Transverse colon (tissue), 4 donors: ENCODE measurements around the gene LENG1. TPM values are rescaled to one million over a fixed set of nuclear protein-coding genes. Genes with fewer than 3 reads are reported as not detected.

Source experiments
- DNase-seq: peaks from one replicate; pipeline ENCODE4 v3.0.0-alpha.2; 2019
- H3K27ac ChIP-seq, 4 donors: fragments of 200-600 bp; sonication (generic); 2 replicates each; pipeline ENCODE4 v1.5.1; 2016 to 2018; ENCODE audit warnings: inconsistent platforms in 4 of 4
- H3K27me3 ChIP-seq: fragments of 200-600 bp; sonication (generic); 2 replicates; pipeline ENCODE4 v1.5.1; 2017; ENCODE audit warnings: inconsistent platforms
- H3K36me3 ChIP-seq, 4 donors: fragments of 200-600 bp; sonication (generic); 2 replicates each; pipeline ENCODE4 v1.5.1; 2017 to 2019; ENCODE audit warnings: inconsistent platforms in 4 of 4
- H3K4me1 ChIP-seq, 4 donors: fragments of 200-600 bp; sonication (generic); 2 replicates each; pipeline ENCODE4 v1.5.1; 2017 to 2020; ENCODE audit warnings: inconsistent platforms in 4 of 4
- H3K4me3 ChIP-seq, 4 donors: fragments of 200-600 bp; sonication (generic); 1 replicate in 1 of 4; 2 replicates in 3 of 4; pipeline versions ENCODE4 v1.5.1 to v1.6.1; 2017 to 2019; ENCODE audit warnings: inconsistent platforms in 4 of 4
- H3K9me3 ChIP-seq, 2 donors: fragments of 200-600 bp; sonication (generic); 2 replicates each; pipeline ENCODE4 v1.5.1; 2017 to 2019; ENCODE audit warnings: inconsistent platforms in 2 of 2
- EP300 ChIP-seq: sonication (generic); formaldehyde crosslinking; IDR thresholded peaks from one replicate; pipeline ENCODE4 v1.6.1; 2017; ENCODE audit warnings: antibody characterized with exemption, low read depth
- POLR2A ChIP-seq: fragments of 450-650 bp; IDR thresholded peaks from one replicate; pipeline ENCODE4 v1.6.1; 2016; ENCODE audit warnings: antibody characterized with exemption, mild to moderate bottlenecking, moderate library complexity
- POLR2AphosphoS5 ChIP-seq, 3 donors: sonication (generic); formaldehyde crosslinking; IDR thresholded peaks; one replicate each; pipeline ENCODE4 v1.6.1; 2016; ENCODE audit warnings: antibody characterized with exemption in 3 of 3
- WGBS, 2 donors: methylation state at CpG; one replicate each; pipeline ENCODE4 v1.1.5; 2018; ENCODE audit warnings: low coverage in 1 of 2; 5-methylcytosine and 5-hydroxymethylcytosine counted together
- in situ Hi-C, 4 donors: fragments of 200-750 bp; cut with MboI; loops; one replicate each; pipeline versions ENCODE4 v1.15.0 to v1.15.1; 2017; ENCODE audit warnings: low sequenced_read_pairs in 3 of 4, low pct_ligation_motif_present in 1 of 4, low pct_unique_long_range_greater_than_20kb in 1 of 4
- intact Hi-C: fragments of 100-400 bp; cut with DNase I; formaldehyde crosslinking; loops from one replicate; pipeline ENCODE4 v1.15.1; 2023; ENCODE audit warnings: low total_unique reads
- total RNA-seq, 4 donors: library from RNA; depleted of rRNA; stranded (reverse); fragments of >200 nt; gene quantifications; one replicate each; pipeline ENCODE4 v1.1.0, GENCODE V29; 2016
- TF ChIP-seq, protein P1 (sequence below), 5 experiments: fragments of 200-600 bp in 3 of 5; fragments of 450-650 bp in 2 of 5; sonication (generic) in 3 of 5; IDR thresholded peaks; 1 replicate in 2 of 5; 2 replicates in 3 of 5; pipeline ENCODE4 v1.5.1; 2016 to 2017; ENCODE audit warnings: antibody characterized with exemption in 5 of 5, inconsistent platforms in 3 of 5, mild to moderate bottlenecking in 2 of 5, moderate library complexity in 1 of 5

LENG1 gene
- total RNA-seq, 4 donors from 2014 or later = 3.4 to 11.1 (median 5.8) TPM

DNA sequence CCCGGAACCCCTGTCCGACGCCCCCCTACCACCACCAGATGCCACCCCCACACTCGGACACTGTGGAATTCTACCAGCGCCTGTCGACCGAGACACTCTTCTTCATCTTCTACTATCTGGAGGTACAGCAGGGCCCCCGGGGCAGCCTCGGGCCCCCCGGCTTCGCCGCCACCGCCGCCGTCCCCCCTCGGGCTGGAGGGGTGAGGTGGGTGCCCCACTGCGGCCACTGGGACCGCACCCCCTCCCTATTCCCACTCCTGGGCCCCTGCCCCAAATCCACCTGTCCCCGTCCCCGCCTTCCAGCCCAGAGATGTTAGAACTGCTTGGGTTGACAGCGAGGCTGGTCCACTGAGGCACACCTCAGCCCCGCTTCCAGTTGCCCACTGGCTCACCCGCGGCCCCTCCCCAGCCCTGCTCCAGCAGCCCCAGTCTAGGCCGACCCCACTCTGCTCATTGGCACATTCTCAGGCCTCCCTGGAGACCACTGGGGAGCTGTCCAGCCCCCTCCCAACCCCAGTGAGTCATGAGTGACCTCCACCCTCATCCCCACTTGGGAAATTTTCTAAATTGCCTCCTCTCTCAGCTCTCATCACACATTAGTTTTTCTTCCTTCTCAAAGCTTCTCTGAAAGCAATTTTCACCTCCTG is 6.5 kb downstream of the LENG1 start:
- Histone ChIP-seq H3K27ac (no peak overlapping the region), H3K27me3 (no peaks in the 10 kb centered on the region), H3K4me3 (no peak overlapping the region), H3K36me3 (peaks cover 0 to 76% (median 40%) of the 10 kb centered on the region in 4 donors), H3K4me1 (peaks cover 0 to 4% (median under 1%) of the 10 kb centered on the region in 4 donors), H3K9me3 (no peaks in the 10 kb centered on the region)
- intact Hi-C loops (no loop called here), in situ Hi-C loops (no loop called here)
- 60 to 90% methylated on average over 1 to 25 of the region's 25 CpGs for WGBS, 2 donors
- TF ChIP-seq, protein P1, sequence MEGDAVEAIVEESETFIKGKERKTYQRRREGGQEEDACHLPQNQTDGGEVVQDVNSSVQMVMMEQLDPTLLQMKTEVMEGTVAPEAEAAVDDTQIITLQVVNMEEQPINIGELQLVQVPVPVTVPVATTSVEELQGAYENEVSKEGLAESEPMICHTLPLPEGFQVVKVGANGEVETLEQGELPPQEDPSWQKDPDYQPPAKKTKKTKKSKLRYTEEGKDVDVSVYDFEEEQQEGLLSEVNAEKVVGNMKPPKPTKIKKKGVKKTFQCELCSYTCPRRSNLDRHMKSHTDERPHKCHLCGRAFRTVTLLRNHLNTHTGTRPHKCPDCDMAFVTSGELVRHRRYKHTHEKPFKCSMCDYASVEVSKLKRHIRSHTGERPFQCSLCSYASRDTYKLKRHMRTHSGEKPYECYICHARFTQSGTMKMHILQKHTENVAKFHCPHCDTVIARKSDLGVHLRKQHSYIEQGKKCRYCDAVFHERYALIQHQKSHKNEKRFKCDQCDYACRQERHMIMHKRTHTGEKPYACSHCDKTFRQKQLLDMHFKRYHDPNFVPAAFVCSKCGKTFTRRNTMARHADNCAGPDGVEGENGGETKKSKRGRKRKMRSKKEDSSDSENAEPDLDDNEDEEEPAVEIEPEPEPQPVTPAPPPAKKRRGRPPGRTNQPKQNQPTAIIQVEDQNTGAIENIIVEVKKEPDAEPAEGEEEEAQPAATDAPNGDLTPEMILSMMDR (IDR thresholded peaks at IDR 0.05) = no peak
- no peak for TF ChIP-seq POLR2AphosphoS5 (IDR thresholded peaks at IDR 0.05)
- no peak for TF ChIP-seq EP300
- no peak for TF ChIP-seq POLR2A
- DNase-seq = no peak

DNA sequence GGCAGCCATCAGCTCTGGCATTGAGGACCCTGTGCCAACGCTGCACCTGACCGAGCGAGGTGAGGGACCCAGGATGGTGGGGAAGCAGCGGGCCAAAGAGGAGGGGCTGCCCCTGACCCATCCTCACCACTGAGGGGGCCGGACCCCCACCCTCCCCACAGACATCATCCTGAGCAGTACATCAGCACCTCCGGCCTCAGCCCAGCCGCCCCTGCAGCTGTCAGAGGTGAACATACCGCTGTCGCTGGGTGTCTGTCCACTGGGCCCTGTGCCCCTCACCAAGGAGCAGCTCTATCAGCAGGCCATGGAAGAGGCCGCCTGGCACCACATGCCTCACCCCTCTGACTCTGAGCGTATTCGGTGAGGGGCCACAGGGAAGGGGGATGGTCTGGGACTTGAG is 7.3 kb downstream of the LENG1 start:
- in situ Hi-C loops = no loop called here
- intact Hi-C loops = no loop called here
- H3K36me3 ChIP-seq = peaks cover 0 to 75% (median 38%) of the 10 kb centered on the region in 4 donors
- peaks cover 0 to 3% (median 0%) of the 10 kb centered on the region in 4 donors for H3K4me1 ChIP-seq
- H3K4me3 ChIP-seq = no peak overlapping the region
- no peak for DNase-seq
- H3K27ac ChIP-seq = no peak overlapping the region
- WGBS, 2 donors = 96% methylated on average over 11 of the region's 12 CpGs; no CpG with 5 or more reads in 1 of the 2 donors
- no peaks in the 10 kb centered on the region for H3K9me3 ChIP-seq
- no peak for TF ChIP-seq POLR2AphosphoS5 (IDR thresholded peaks at IDR 0.05)
- TF ChIP-seq, protein P1 (IDR thresholded peaks at IDR 0.05) = no peak
- TF ChIP-seq POLR2A = no peak
- TF ChIP-seq EP300 = no peak
- no peaks in the 10 kb centered on the region for H3K27me3 ChIP-seq

DNA sequence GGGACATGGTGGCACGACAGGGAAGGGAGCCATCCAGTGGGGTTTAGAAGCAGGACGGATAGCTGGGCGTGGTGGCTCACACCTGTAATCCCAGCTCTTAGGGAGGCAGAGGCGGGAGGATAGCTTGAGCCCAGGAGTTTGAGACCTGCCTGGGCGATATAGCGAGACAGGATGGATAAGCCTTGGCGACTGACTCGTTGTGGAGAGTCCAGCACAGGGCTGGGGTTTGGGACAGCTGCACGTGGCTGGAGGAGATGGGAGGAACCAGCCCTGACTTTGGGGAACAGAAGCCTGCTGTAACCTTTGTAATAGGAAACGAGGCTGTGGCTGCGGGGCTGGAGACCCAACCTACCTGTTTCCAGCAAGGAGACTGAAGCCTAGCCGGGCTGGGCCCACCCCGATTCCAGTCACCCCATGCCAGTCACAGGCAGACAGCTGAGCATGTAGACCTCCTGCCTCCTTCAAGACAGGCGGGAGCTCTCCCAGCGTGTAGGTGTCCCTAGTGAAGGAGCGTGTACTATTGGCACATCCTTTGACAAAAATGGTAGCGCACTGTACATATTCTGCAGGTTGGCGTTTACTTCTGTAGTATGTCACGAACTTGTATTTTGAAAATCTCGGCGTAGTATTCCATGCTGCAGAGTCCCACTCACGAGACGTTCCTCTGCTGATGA is 8.0 kb downstream of the LENG1 start:
- in situ Hi-C loops (no loop called here), intact Hi-C loops (no loop called here)
- TF ChIP-seq, protein P1 (IDR thresholded peaks at IDR 0.05) = no peak
- TF ChIP-seq POLR2AphosphoS5 (IDR thresholded peaks at IDR 0.05) = no peak
- TF ChIP-seq POLR2A = no peak
- TF ChIP-seq EP300 = no peak
- H3K9me3 ChIP-seq = no peaks in the 10 kb centered on the region
- no peak overlapping the region for H3K27ac ChIP-seq
- H3K4me1 ChIP-seq = peaks cover 0 to 3% (median 0%) of the 10 kb centered on the region in 4 donors
- no peaks in the 10 kb centered on the region for H3K27me3 ChIP-seq
- 86% methylated on average over 23 of the region's 23 CpGs; no CpG with 5 or more reads in 1 of the 2 donors for WGBS, 2 donors
- peaks cover 0 to 74% (median 38%) of the 10 kb centered on the region in 4 donors for H3K36me3 ChIP-seq
- no peak for DNase-seq
- no peak overlapping the region for H3K4me3 ChIP-seq

DNA sequence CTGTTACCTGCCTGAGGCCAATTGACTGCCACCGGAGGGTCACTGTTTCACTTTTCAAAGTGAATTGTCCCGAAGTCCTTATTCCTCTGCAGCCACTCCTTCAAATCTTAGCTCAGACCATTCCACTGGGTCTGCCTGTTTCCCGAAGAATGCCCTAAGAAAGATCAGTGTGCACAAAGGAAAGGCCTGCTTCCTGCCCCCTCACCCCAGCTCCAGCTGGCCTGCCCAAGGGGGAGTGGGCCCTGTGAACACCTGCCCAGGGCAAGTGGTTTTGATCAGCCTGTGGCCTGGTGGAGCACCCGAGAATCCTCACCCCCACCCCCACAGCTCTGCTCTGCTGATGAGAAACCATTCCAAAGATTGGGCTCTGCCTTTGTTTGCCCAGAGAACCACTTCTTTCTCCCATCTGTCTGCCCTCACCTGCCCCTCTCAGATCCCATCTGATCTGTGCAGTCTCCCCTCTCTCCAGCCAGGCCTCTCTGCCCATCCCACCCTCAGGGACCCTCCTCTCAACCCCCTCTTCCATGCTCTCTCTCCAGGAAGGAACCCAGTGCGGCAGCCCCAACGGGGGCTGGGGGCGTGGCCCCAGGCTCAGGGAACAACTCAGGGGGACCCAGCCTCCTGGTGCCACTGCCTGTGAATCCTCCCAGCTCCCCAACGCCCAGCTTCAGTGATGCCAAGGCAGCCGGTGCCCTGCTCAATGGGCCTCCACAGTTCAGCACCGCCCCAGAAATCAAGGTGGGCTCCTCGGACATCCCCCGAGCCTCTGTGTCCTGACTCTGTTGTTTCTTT is 10.3 kb downstream of the LENG1 start:
- no peaks in the 10 kb centered on the region for H3K27me3 ChIP-seq
- no peak overlapping the region for H3K4me3 ChIP-seq
- in situ Hi-C loops = no loop called here
- H3K4me1 ChIP-seq = peaks cover 0 to 3% (median 0%) of the 10 kb centered on the region in 4 donors
- WGBS, 2 donors = 87 to 100% methylated on average over 1 to 12 of the region's 12 CpGs
- TF ChIP-seq, protein P1 (IDR thresholded peaks at IDR 0.05) = no peak
- no peak for TF ChIP-seq POLR2AphosphoS5 (IDR thresholded peaks at IDR 0.05)
- no peak for TF ChIP-seq POLR2A
- no peak for TF ChIP-seq EP300
- H3K9me3 ChIP-seq = no peaks in the 10 kb centered on the region
- no peak for DNase-seq
- intact Hi-C loops = no loop called here
- H3K36me3 ChIP-seq = peaks cover 4 to 73% (median 37%) of the 10 kb centered on the region in 4 donors
- no peak overlapping the region for H3K27ac ChIP-seq
